H9 (cell line): Measurements from ENCODE around the gene DHX35. TPM values are rescaled to one million over a fixed set of nuclear protein-coding genes. Genes with fewer than 3 reads are reported as not detected.

Experiments used
- DNase-seq: peaks from one replicate; pipeline ENCODE4 v3.0.0-alpha.2; 2017
- H2AFZ ChIP-seq: one replicate; pipeline ENCODE4 v1.6.1; 2013; ENCODE audit warnings: mild to moderate bottlenecking, low read length, control low read depth, moderate library complexity
- H2AK5ac ChIP-seq: 2 replicates; pipeline ENCODE4 v1.6.1; 2013; ENCODE audit warnings: low read length, control low read depth, mixed read lengths; ENCODE audit not compliant: insufficient read length
- H2BK120ac ChIP-seq: one replicate; pipeline ENCODE4 v1.6.1; 2013; ENCODE audit warnings: low read depth, mild to moderate bottlenecking, low read length, control low read depth, inconsistent platforms; ENCODE audit not compliant: poor library complexity, severe bottlenecking
- H2BK12ac ChIP-seq: 2 replicates; pipeline ENCODE4 v1.6.1; 2013; ENCODE audit warnings: low read length, control low read depth, mixed read lengths, low read depth; ENCODE audit not compliant: insufficient read length
- H2BK15ac ChIP-seq: 2 replicates; pipeline ENCODE4 v1.6.1; 2013; ENCODE audit warnings: low read depth, low read length, control low read depth
- H2BK20ac ChIP-seq: one replicate; pipeline ENCODE4 v1.6.1; 2013; ENCODE audit warnings: low read depth, mild to moderate bottlenecking, low read length, control low read depth, inconsistent platforms; ENCODE audit not compliant: poor library complexity, severe bottlenecking
- H2BK5ac ChIP-seq: 2 replicates; pipeline ENCODE4 v1.6.1; 2013; ENCODE audit warnings: low read length, control low read depth, mixed read lengths; ENCODE audit not compliant: insufficient read length
- H3K14ac ChIP-seq: 2 replicates; pipeline ENCODE4 v1.6.1; 2013; ENCODE audit warnings: low read length, control low read depth; ENCODE audit not compliant: insufficient read depth
- H3K18ac ChIP-seq: 2 replicates; pipeline ENCODE4 v1.6.1; 2013; ENCODE audit warnings: low read depth, mild to moderate bottlenecking, mixed read lengths, low read length, control low read depth; ENCODE audit not compliant: insufficient read length
- H3K23ac ChIP-seq: 2 replicates; pipeline ENCODE4 v1.6.1; 2013; ENCODE audit warnings: low read length, control low read depth, mixed read lengths, low read depth; ENCODE audit not compliant: insufficient read length
- H3K23me2 ChIP-seq: 2 replicates; pipeline ENCODE4 v1.6.1; 2013; ENCODE audit warnings: low read depth, mild to moderate bottlenecking, mixed read lengths, low read length, control low read depth; ENCODE audit not compliant: insufficient read length, poor library complexity, severe bottlenecking
- H3K27ac ChIP-seq: 2 replicates; pipeline ENCODE4 v1.5.1; 2013; ENCODE audit warnings: low read length, control low read depth, mixed read lengths, low read depth; ENCODE audit not compliant: insufficient read length
- H3K27me3 ChIP-seq: 2 replicates; pipeline ENCODE4 v1.6.1; 2013; ENCODE audit warnings: low read length, control low read depth, inconsistent platforms; ENCODE audit not compliant: insufficient read depth
- H3K4ac ChIP-seq: 2 replicates; pipeline ENCODE4 v1.6.1; 2013; ENCODE audit warnings: low read depth, mild to moderate bottlenecking, control low read depth, inconsistent platforms, low read length, moderate library complexity
- H3K4me1 ChIP-seq: 2 replicates; pipeline ENCODE4 v1.6.1; 2013; ENCODE audit warnings: low read length, control low read depth, inconsistent platforms; ENCODE audit not compliant: insufficient read depth
- H3K4me2 ChIP-seq: 2 replicates; pipeline ENCODE4 v1.6.1; 2013; ENCODE audit warnings: low read length, control low read depth, mixed read lengths; ENCODE audit not compliant: insufficient read length, insufficient read depth
- H3K56ac ChIP-seq: 2 replicates; pipeline ENCODE4 v1.6.1; 2013; ENCODE audit warnings: low read depth, mild to moderate bottlenecking, mixed read lengths, low read length, control low read depth; ENCODE audit not compliant: insufficient read length
- H3K79me1 ChIP-seq: 2 replicates; pipeline ENCODE4 v1.6.1; 2013; ENCODE audit warnings: low read depth, mild to moderate bottlenecking, moderate library complexity, low read length, control low read depth, inconsistent platforms; ENCODE audit not compliant: insufficient read depth, poor library complexity, severe bottlenecking
- H3K79me2 ChIP-seq: 2 replicates; pipeline ENCODE4 v1.6.1; 2013; ENCODE audit warnings: low read length, control low read depth, inconsistent platforms; ENCODE audit not compliant: insufficient read depth
- H3K9ac ChIP-seq: 2 replicates; pipeline ENCODE4 v1.6.1; 2013; ENCODE audit warnings: low read length, control low read depth, mixed read lengths; ENCODE audit not compliant: insufficient read length; ENCODE audit errors: extremely low read depth
- H3K9me3 ChIP-seq: one replicate; pipeline ENCODE4 v1.6.1; 2013; ENCODE audit warnings: low read depth, low read length, inconsistent platforms; ENCODE audit not compliant: control insufficient read depth
- H3T11ph ChIP-seq: one replicate; pipeline ENCODE4 v1.6.1; 2013; ENCODE audit warnings: mild to moderate bottlenecking, low read length, control low read depth, inconsistent platforms
- H4K20me1 ChIP-seq: one replicate; pipeline ENCODE4 v1.6.1; 2013; ENCODE audit not compliant: control insufficient read depth, insufficient read length, insufficient read depth
- H4K5ac ChIP-seq: 2 replicates; pipeline ENCODE4 v1.6.1; 2013; ENCODE audit warnings: low read depth, mild to moderate bottlenecking, mixed read lengths, low read length, control low read depth; ENCODE audit not compliant: insufficient read length
- H4K8ac ChIP-seq: replicated peaks from 2 replicates; pipeline ENCODE4 v1.6.1; 2013; ENCODE audit warnings: low read length, control low read depth, mixed read lengths, low read depth; ENCODE audit not compliant: insufficient read length
- H4K91ac ChIP-seq: 2 replicates; pipeline ENCODE4 v1.6.1; 2013; ENCODE audit warnings: low read depth, mild to moderate bottlenecking, moderate library complexity, mixed read lengths, low read length, control low read depth; ENCODE audit not compliant: insufficient read length
- H3K27ac Mint-ChIP-seq, 3 experiments: 2 replicates in 2 of 3; 3 replicates in 1 of 3; pipeline ENCODE4 v1.8.0; 2020 to 2021; ENCODE audit warnings: mixed read lengths in 3 of 3, mild to moderate bottlenecking in 1 of 3, moderate library complexity in 1 of 3
- H3K27me3 Mint-ChIP-seq: 2 replicates; pipeline ENCODE4 v1.8.0; 2021; ENCODE audit warnings: low read depth, mild to moderate bottlenecking, moderate library complexity, mixed read lengths
- H3K36me3 Mint-ChIP-seq, 3 experiments: 2 replicates in 2 of 3; 3 replicates in 1 of 3; pipeline ENCODE4 v1.8.0; 2020 to 2021; ENCODE audit warnings: low read depth in 3 of 3, mixed read lengths in 3 of 3; ENCODE audit not compliant: insufficient read depth in 1 of 3
- H3K4me1 Mint-ChIP-seq, 2 experiments: 2 replicates each; pipeline ENCODE4 v1.8.0; 2020; ENCODE audit warnings: mixed read lengths in 2 of 2
- H3K4me3 Mint-ChIP-seq, 2 experiments: 2 replicates in 1 of 2; 3 replicates in 1 of 2; pipeline ENCODE4 v1.8.0; 2020 to 2021; ENCODE audit warnings: mild to moderate bottlenecking in 2 of 2, mixed read lengths in 2 of 2, moderate library complexity in 1 of 2
- H3K9me3 Mint-ChIP-seq, 2 experiments: 2 replicates in 1 of 2; 3 replicates in 1 of 2; pipeline ENCODE4 v1.8.0; 2020; ENCODE audit warnings: mild to moderate bottlenecking in 2 of 2, mixed read lengths in 2 of 2, moderate library complexity in 1 of 2
- WGBS: extraction: QIAGEN DNeasy Blood & Tissue Kit; methylation state at CpG from one replicate; pipeline ENCODE4 v1.1.7; 2013; ENCODE audit warnings: missing lambda C conversion rate, low lambda C conversion rate, mixed read lengths; ENCODE audit not compliant: insufficient read length; ENCODE audit errors: extremely low coverage; 5-methylcytosine and 5-hydroxymethylcytosine counted together
- total RNA-seq: library from RNA; stranded (reverse); gene quantifications from 2 replicates; pipeline ENCODE4 v1.2.1, GENCODE V29; 2021
- TF ChIP-seq, protein P1 (sequence below): fragments of 200-600 bp; sonication (generic); conservative IDR thresholded peaks from 3 replicates; pipeline ENCODE4 v1.8.0; 2021; ENCODE audit warnings: antibody characterized with exemption, mild to moderate bottlenecking

The DHX35 gene
- total RNA-seq, 1 experiment from 2014 or later: 14.4 TPM

DNA sequence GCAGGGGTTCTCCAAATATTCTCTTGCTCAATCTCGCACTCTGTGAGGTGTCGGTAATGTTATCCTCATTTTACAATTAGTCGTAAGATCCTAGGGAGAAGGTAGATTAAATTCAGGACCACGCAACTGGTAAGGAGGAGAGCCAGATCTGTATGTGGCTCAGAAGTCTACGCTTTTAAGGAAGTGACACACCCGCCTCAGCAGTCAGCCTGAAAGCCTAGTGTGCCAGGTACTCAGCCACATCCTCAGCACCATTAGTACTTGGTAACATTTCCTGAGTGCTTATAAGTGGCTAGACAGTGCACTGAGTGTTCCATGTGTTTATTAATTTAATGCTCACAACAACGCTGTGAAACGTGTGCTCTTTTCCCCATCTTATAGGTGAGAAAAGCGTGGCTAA lies 63.7 kb downstream of the DHX35 start:
- Histone ChIP-seq H2BK120ac (no peak overlapping the region), H3K14ac (no peak overlapping the region), H3K27ac (no peak overlapping the region), H2AK5ac (no peak overlapping the region), H2BK12ac (no peak overlapping the region), H4K91ac (no peak overlapping the region), H3K27me3 (no peaks in the 10 kb centered on the region), H3K9me3 (no peaks in the 10 kb centered on the region), H3K4ac (no peak overlapping the region), H3K23ac (no peak overlapping the region), H3K9ac (no peak overlapping the region), H2BK15ac (no peak overlapping the region), H3K4me1 (no peaks in the 10 kb centered on the region), H4K5ac (no peak overlapping the region), H3K18ac (no peak overlapping the region), H3K23me2 (no peaks in the 10 kb centered on the region), H2AFZ (no peak overlapping the region), H3T11ph (no peak overlapping the region), H3K79me2 (no peaks in the 10 kb centered on the region), H4K8ac (no peak overlapping the region), H3K56ac (no peak overlapping the region), H2BK20ac (no peak overlapping the region), H3K79me1 (no peaks in the 10 kb centered on the region), H4K20me1 (no peaks in the 10 kb centered on the region), H2BK5ac (no peak overlapping the region), H3K4me2 (no peak overlapping the region)
- no peak for DNase-seq
- no CpG with 5 or more reads among the region's 9 CpGs for WGBS
- Mint-ChIP-seq H3K27me3 (no peaks in the 10 kb centered on the region), H3K9me3 (no peaks in the 10 kb centered on the region), H3K27ac (no peak overlapping the region), H3K4me1 (0 out of 4 replicates have a peak, but pooled peaks cover 0 to 7% of the 10 kb centered on the region in 2 experiments), H3K36me3 (peaks cover 24 to 50% (median 45%) of the 10 kb centered on the region in 3 experiments; a peak in 6 of 7 replicates), H3K4me3 (no peak overlapping the region)
- TF ChIP-seq, protein P1, sequence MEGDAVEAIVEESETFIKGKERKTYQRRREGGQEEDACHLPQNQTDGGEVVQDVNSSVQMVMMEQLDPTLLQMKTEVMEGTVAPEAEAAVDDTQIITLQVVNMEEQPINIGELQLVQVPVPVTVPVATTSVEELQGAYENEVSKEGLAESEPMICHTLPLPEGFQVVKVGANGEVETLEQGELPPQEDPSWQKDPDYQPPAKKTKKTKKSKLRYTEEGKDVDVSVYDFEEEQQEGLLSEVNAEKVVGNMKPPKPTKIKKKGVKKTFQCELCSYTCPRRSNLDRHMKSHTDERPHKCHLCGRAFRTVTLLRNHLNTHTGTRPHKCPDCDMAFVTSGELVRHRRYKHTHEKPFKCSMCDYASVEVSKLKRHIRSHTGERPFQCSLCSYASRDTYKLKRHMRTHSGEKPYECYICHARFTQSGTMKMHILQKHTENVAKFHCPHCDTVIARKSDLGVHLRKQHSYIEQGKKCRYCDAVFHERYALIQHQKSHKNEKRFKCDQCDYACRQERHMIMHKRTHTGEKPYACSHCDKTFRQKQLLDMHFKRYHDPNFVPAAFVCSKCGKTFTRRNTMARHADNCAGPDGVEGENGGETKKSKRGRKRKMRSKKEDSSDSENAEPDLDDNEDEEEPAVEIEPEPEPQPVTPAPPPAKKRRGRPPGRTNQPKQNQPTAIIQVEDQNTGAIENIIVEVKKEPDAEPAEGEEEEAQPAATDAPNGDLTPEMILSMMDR: no peak
